Measurements from ENCODE around the gene GORAB.

- TF ChIP-seq EZH2 (IDR thresholded peaks at IDR 0.05; ENCODE audit: insufficient read depth, poor library complexity, severe bottlenecking) (no peak), EZH2phosphoT487 (IDR thresholded peaks at IDR 0.05; ENCODE audit: insufficient read depth, low read depth) (no peak)
Measured at GRCh38 chr1:170593173-170594011, 61.4 kb downstream of the GORAB start.

Measured in GM23248 (cell line).